Hepatocyte (in vitro differentiated cells): ENCODE results near the gene PNPLA7. TPM values are rescaled to one million over a fixed set of nuclear protein-coding genes. Genes with fewer than 3 reads are reported as not detected.

Experiments
- DNase-seq: peaks from one replicate; pipeline ENCODE4 v3.0.0-alpha.2; 2016; ENCODE audit warnings: low spot score
- H2AFZ ChIP-seq: fragments of 200-600 bp; sonication (generic); 2 replicates; pipeline ENCODE4 v1.6.0; 2016; ENCODE audit warnings: antibody characterized with exemption, mild to moderate bottlenecking
- H3K27ac ChIP-seq: fragments of 200-600 bp; sonication (generic); 2 replicates; pipeline ENCODE4 v1.5.1; 2016; ENCODE audit warnings: mild to moderate bottlenecking
- H3K27me3 ChIP-seq: fragments of 200-600 bp; sonication (generic); 2 replicates; pipeline ENCODE4 v1.6.1; 2016
- H3K36me3 ChIP-seq: fragments of 200-600 bp; sonication (generic); replicated peaks from 2 replicates; pipeline ENCODE4 v1.5.1; 2016; ENCODE audit warnings: low read depth; ENCODE audit not compliant: insufficient read depth
- H3K4me1 ChIP-seq: fragments of 200-600 bp; sonication (generic); 2 replicates; pipeline ENCODE4 v1.5.1; 2016; ENCODE audit warnings: mild to moderate bottlenecking, moderate library complexity; ENCODE audit not compliant: insufficient read depth
- H3K4me2 ChIP-seq: fragments of 200-600 bp; sonication (generic); 2 replicates; pipeline ENCODE4 v1.6.0; 2016
- H3K4me3 ChIP-seq: fragments of 200-600 bp; sonication (generic); 2 replicates; pipeline ENCODE4 v1.5.1; 2016; ENCODE audit warnings: mild to moderate bottlenecking
- H3K79me2 ChIP-seq: fragments of 200-600 bp; sonication (generic); 2 replicates; pipeline ENCODE4 v1.6.0; 2017; ENCODE audit warnings: mild to moderate bottlenecking
- H3K9me2 ChIP-seq: fragments of 200-600 bp; sonication (generic); replicated peaks from 2 replicates; pipeline ENCODE4 v1.6.0; 2017; ENCODE audit warnings: mild to moderate bottlenecking; ENCODE audit not compliant: insufficient read depth
- H3K9me3 ChIP-seq: fragments of 200-600 bp; sonication (generic); 2 replicates; pipeline ENCODE4 v1.5.1; 2016; ENCODE audit warnings: low read depth, mild to moderate bottlenecking
- H4K20me1 ChIP-seq: fragments of 200-600 bp; sonication (generic); 2 replicates; pipeline ENCODE4 v1.6.0; 2016; ENCODE audit warnings: mild to moderate bottlenecking; ENCODE audit not compliant: insufficient read depth, poor library complexity, severe bottlenecking
- CTCF ChIP-seq: fragments of 200-600 bp; sonication (generic); IDR thresholded peaks from 2 replicates; pipeline ENCODE4 v1.5.1; 2016; ENCODE audit warnings: antibody characterized with exemption, mild to moderate bottlenecking; ENCODE audit not compliant: poor library complexity
- EZH2 ChIP-seq: fragments of 200-600 bp; sonication (generic); IDR thresholded peaks from 2 replicates; pipeline ENCODE4 v1.6.1; 2016; ENCODE audit warnings: antibody characterized with exemption, mild to moderate bottlenecking, borderline replicate concordance
- EZH2phosphoT487 ChIP-seq: fragments of 200-600 bp; sonication (generic); IDR thresholded peaks from one replicate; pipeline ENCODE4 v1.6.1; 2018; ENCODE audit warnings: antibody characterized with exemption, mild to moderate bottlenecking, low read depth, moderate library complexity; ENCODE audit not compliant: unreplicated experiment, severe bottlenecking
- WGBS: methylation state at CpG from one replicate; pipeline ENCODE4 v1.1.6; 2016; ENCODE audit warnings: low lambda C conversion rate; ENCODE audit errors: missing lambda C conversion rate; 5-methylcytosine and 5-hydroxymethylcytosine counted together
- polyA plus RNA-seq: library from polyadenylated mRNA; unstranded; fragments of >200 nt; fragmentation: Nextera tagmentation; extraction: Ambion mirVana; gene quantifications from 2 replicates; pipeline ENCODE4 v1.2.1, GENCODE V29; 2016
- total RNA-seq: library from RNA; depleted of rRNA; stranded (reverse); fragments of >200 nt; gene quantifications from 2 replicates; pipeline ENCODE4 v1.2.3, GENCODE V29; 2014

Gene PNPLA7
- total and polyA plus RNA-seq, 2 experiments from 2014 or later: 0.62 to 0.77 TPM

GRCh38 chr9:137415451-137415850, 134.8 kb downstream of the PNPLA7 start:
- Histone ChIP-seq H3K27ac (no peak overlapping the region), H2AFZ (no peak overlapping the region), H3K36me3 (no peaks in the 10 kb centered on the region), H4K20me1 (no peaks in the 10 kb centered on the region), H3K4me3 (no peak overlapping the region), H3K9me2 (no peaks in the 10 kb centered on the region), H3K9me3 (no peaks in the 10 kb centered on the region), H3K79me2 (peaks cover 46% of the 10 kb centered on the region), H3K4me1 (peaks cover 5% of the 10 kb centered on the region), H3K4me2 (no peak overlapping the region), H3K27me3 (no peaks in the 10 kb centered on the region)
- 94% methylated on average over 5 of the region's 5 CpGs for WGBS
- no peak for TF ChIP-seq CTCF
- no peak for TF ChIP-seq EZH2
- no peak for TF ChIP-seq EZH2phosphoT487
- DNase-seq: no peak

GRCh38 chr9:137412431-137412830, 137.8 kb downstream of the PNPLA7 start:
- Histone ChIP-seq H3K27me3 (no peaks in the 10 kb centered on the region), H3K36me3 (no peaks in the 10 kb centered on the region), H3K4me3 (no peak overlapping the region), H4K20me1 (no peaks in the 10 kb centered on the region), H3K4me1 (no peaks in the 10 kb centered on the region), H3K79me2 (peaks cover 24% of the 10 kb centered on the region), H2AFZ (no peak overlapping the region), H3K9me2 (no peaks in the 10 kb centered on the region), H3K4me2 (no peak overlapping the region), H3K9me3 (no peaks in the 10 kb centered on the region), H3K27ac (no peak overlapping the region)
- TF ChIP-seq CTCF: no peak
- no peak for TF ChIP-seq EZH2phosphoT487
- TF ChIP-seq EZH2: no peak
- DNase-seq: no peak
- WGBS: 83% methylated on average over 10 of the region's 10 CpGs

GRCh38 chr9:137411645-137412380, 138.4 kb downstream of the PNPLA7 start:
- Histone ChIP-seq H3K4me1 (no peaks in the 10 kb centered on the region), H3K4me2 (no peak overlapping the region), H3K9me2 (no peaks in the 10 kb centered on the region), H3K79me2 (peaks cover 23% of the 10 kb centered on the region), H3K27ac (no peak overlapping the region), H2AFZ (no peak overlapping the region), H3K36me3 (no peaks in the 10 kb centered on the region), H3K9me3 (no peaks in the 10 kb centered on the region), H3K27me3 (no peaks in the 10 kb centered on the region), H4K20me1 (no peaks in the 10 kb centered on the region), H3K4me3 (no peak overlapping the region)
- 90% methylated on average over 17 of the region's 30 CpGs for WGBS
- TF ChIP-seq CTCF: no peak
- no peak for TF ChIP-seq EZH2phosphoT487
- TF ChIP-seq EZH2: no peak
- DNase-seq: no peak
